Keratinocyte (primary cell): ENCODE measurements around the gene CMTM8. TPM values are rescaled to one million over a fixed set of nuclear protein-coding genes. Genes with fewer than 3 reads are reported as not detected.

ENCODE experiments used
- DNase-seq: peaks from one replicate; pipeline ENCODE4 v3.0.0-alpha.2; 2011; ENCODE audit warnings: low read depth, missing footprints, low spot score
- FAIRE-seq: peaks from 2 replicates; lab custom pipeline; 2011; peaks lifted over from hg19 to GRCh38; lab: Jason Lieb, UNC
- H2AFZ ChIP-seq: 2 replicates; pipeline ENCODE4 v1.6.0; 2012; ENCODE audit warnings: low read length, control low read depth, inconsistent platforms; ENCODE audit not compliant: control insufficient read depth
- H3K27ac ChIP-seq: 2 replicates; pipeline ENCODE4 v1.5.1; 2011; ENCODE audit warnings: low read length; ENCODE audit not compliant: control insufficient read depth, insufficient read depth
- H3K27me3 ChIP-seq: 3 replicates; pipeline ENCODE4 v1.6.0; 2011; ENCODE audit warnings: low read length; ENCODE audit not compliant: control insufficient read depth, insufficient read depth; ENCODE audit errors: extremely low read depth
- H3K36me3 ChIP-seq, 2 experiments: 2 replicates in 1 of 2; 3 replicates in 1 of 2; pipeline ENCODE4 v1.5.1; 2011; ENCODE audit warnings: low read length in 2 of 2, mild to moderate bottlenecking in 1 of 2; ENCODE audit not compliant: control insufficient read depth in 2 of 2, insufficient read depth in 2 of 2; ENCODE audit errors: extremely low read depth in 1 of 2
- H3K4me1 ChIP-seq: 3 replicates; pipeline ENCODE4 v1.5.1; 2011; ENCODE audit warnings: low read length; ENCODE audit not compliant: control insufficient read depth, insufficient read depth; ENCODE audit errors: extremely low read depth
- H3K4me2 ChIP-seq: 3 replicates; pipeline ENCODE4 v1.6.0; 2011; ENCODE audit warnings: low read depth, low read length; ENCODE audit not compliant: control insufficient read depth, insufficient read depth; ENCODE audit errors: extremely low read depth
- H3K4me3 ChIP-seq, 3 experiments: fragments of 200-600 bp in 1 of 3; sonication (generic) in 1 of 3; 2 replicates in 2 of 3; 3 replicates in 1 of 3; pipeline ENCODE4 v1.5.1; 2011 to 2016; ENCODE audit warnings: low read length in 3 of 3, mild to moderate bottlenecking in 3 of 3, control low read depth in 2 of 3, inconsistent platforms in 1 of 3, low read depth in 1 of 3, mixed read lengths in 1 of 3, mixed run types in 1 of 3, moderate library complexity in 1 of 3; ENCODE audit not compliant: control insufficient read depth in 2 of 3, insufficient read depth in 2 of 3; ENCODE audit errors: extremely low read depth in 1 of 3
- H3K79me2 ChIP-seq: 2 replicates; pipeline ENCODE4 v1.6.0; 2012; ENCODE audit warnings: low read length; ENCODE audit not compliant: control insufficient read depth, insufficient read depth
- H3K9ac ChIP-seq: 3 replicates; pipeline ENCODE4 v1.6.0; 2011; ENCODE audit warnings: low read length; ENCODE audit not compliant: control insufficient read depth, insufficient read depth; ENCODE audit errors: extremely low read depth
- H3K9me1 ChIP-seq: 3 replicates; pipeline ENCODE4 v1.6.0; 2011; ENCODE audit warnings: low read length; ENCODE audit not compliant: control insufficient read depth, insufficient read depth; ENCODE audit errors: extremely low read depth
- H3K9me3 ChIP-seq: 2 replicates; pipeline ENCODE4 v1.5.1; 2012; ENCODE audit warnings: low read depth, low read length; ENCODE audit not compliant: control insufficient read depth
- H4K20me1 ChIP-seq: 3 replicates; pipeline ENCODE4 v1.6.0; 2011; ENCODE audit warnings: low read length; ENCODE audit not compliant: control insufficient read depth, insufficient read depth; ENCODE audit errors: extremely low read depth
- CTCF ChIP-seq, 3 experiments: IDR thresholded peaks in 1 of 3; conservative IDR thresholded peaks in 1 of 3; optimal IDR thresholded peaks in 1 of 3; 2 replicates in 2 of 3; 3 replicates in 1 of 3; pipeline versions ENCODE3 to v1.5.1; 2011; ENCODE audit warnings: low read length in 3 of 3, mild to moderate bottlenecking in 3 of 3, moderate library complexity in 2 of 3, control low read depth in 1 of 3, inconsistent platforms in 1 of 3; ENCODE audit not compliant: insufficient read depth in 2 of 3; ENCODE audit errors: extremely low read depth in 1 of 3
- EZH2 ChIP-seq: IDR thresholded peaks from one replicate; pipeline ENCODE4 v1.6.1; 2012; ENCODE audit warnings: inconsistent platforms, mild to moderate bottlenecking, low read length, moderate library complexity
- dilution Hi-C: fragments of 300-500 bp; cut with MboI; formaldehyde crosslinking; loops from one replicate; pipeline ENCODE4 v1.7.0; 2020; ENCODE audit warnings: low sequenced_read_pairs; ENCODE audit not compliant: extremely low pct_ligation_motif_present
- polyA plus RNA-seq, 5 experiments: library from polyadenylated mRNA; depleted of rRNA in 3 of 5; stranded (reverse) in 3 of 5; stranded (forward) in 1 of 5; unstranded in 1 of 5; fragments of >200 nt; gene quantifications; 1 replicate in 1 of 5; 2 replicates in 3 of 5; 3 replicates in 1 of 5; pipeline versions ENCODE4 v1.2.1 to v1.2.3, GENCODE V29; 2011 to 2012; ENCODE audit warnings: missing spikeins in 2 of 5, low read depth in 1 of 5, low replicate concordance in 1 of 5

CMTM8 gene
- polyA plus RNA-seq, 1 donor (not counting 4 experiments of a cell fraction or from before 2014, with no cell fraction given) = 1.6 TPM

- FAIRE-seq = no peak
- dilution Hi-C loops = no loop called here
- Histone ChIP-seq H3K9ac (no peak overlapping the region), H3K27ac (no peak overlapping the region), H3K9me3 (no peaks in the 10 kb centered on the region), H4K20me1 (no peaks in the 10 kb centered on the region), H3K36me3 (no peaks in the 10 kb centered on the region), H3K4me3 (no peak overlapping the region), H2AFZ (no peak overlapping the region), H3K27me3 (peaks cover 3% of the 10 kb centered on the region), H3K4me2 (no peak overlapping the region), H3K4me1 (peaks cover 4% of the 10 kb centered on the region), H3K79me2 (no peaks in the 10 kb centered on the region), H3K9me1 (no peaks in the 10 kb centered on the region)
- no peak for DNase-seq
- TF ChIP-seq EZH2 (no peak), CTCF (optimal IDR thresholded peaks at IDR 0.05 in 1 of 3, IDR thresholded peaks at IDR 0.05 in 1 of 3, conservative IDR thresholded peaks at IDR 0.05 in 1 of 3; ENCODE audit: extremely low read depth in 1 of 3, insufficient read depth in 2 of 3, low read length in 3 of 3) (no peak)
These were observed 41.9 kb downstream of the CMTM8 start for GRCh38 chr3:32280262-32280910.

DNA sequence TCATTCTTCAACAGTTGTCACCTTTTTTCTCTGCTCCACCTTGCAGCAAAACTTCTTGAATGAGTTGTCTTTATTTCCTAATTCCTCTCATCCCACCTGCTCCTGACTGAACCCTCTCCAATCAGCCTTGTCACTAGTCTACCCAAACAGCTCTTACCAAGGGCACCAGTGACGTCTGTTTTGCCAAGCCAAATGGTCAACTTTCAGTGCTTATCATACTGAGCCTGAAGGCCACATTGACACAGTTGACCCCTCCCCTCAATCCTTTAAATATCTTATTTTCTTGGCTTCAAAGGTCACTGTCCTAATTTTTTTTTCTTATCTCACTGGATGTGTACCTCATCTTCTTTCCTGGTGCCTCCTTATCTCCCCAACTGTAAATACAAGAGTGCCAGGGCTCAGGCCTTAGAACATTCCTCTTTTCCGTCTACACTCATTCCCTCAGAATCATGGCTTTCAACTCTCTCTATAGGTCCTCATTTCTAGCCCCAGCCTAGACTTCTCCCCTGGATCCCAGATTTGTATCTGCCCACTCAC is 43.2 kb downstream of the CMTM8 start:
- no peak overlapping the region for H3K9ac ChIP-seq
- H3K79me2 ChIP-seq = no peaks in the 10 kb centered on the region
- no peaks in the 10 kb centered on the region for H3K36me3 ChIP-seq
- DNase-seq (no peak), FAIRE-seq (no peak)
- H3K4me1 ChIP-seq = no peaks in the 10 kb centered on the region
- no peaks in the 10 kb centered on the region for H3K9me3 ChIP-seq
- no peaks in the 10 kb centered on the region for H3K27me3 ChIP-seq
- H2AFZ ChIP-seq = no peak overlapping the region
- no peak overlapping the region for H3K4me3 ChIP-seq
- dilution Hi-C loops = no loop called here
- no peak overlapping the region for H3K4me2 ChIP-seq
- TF ChIP-seq EZH2 (no peak), CTCF (optimal IDR thresholded peaks at IDR 0.05 in 1 of 3, IDR thresholded peaks at IDR 0.05 in 1 of 3, conservative IDR thresholded peaks at IDR 0.05 in 1 of 3; ENCODE audit: extremely low read depth in 1 of 3, insufficient read depth in 2 of 3, low read length in 3 of 3) (no peak)
- H4K20me1 ChIP-seq = no peaks in the 10 kb centered on the region
- no peak overlapping the region for H3K27ac ChIP-seq
- no peaks in the 10 kb centered on the region for H3K9me1 ChIP-seq
